HG02981 (cell line): ENCODE measurements around the gene UCN2.

Experiments
- ATAC-seq: cut with Tn5 transposase; IDR thresholded peaks from one replicate; pipeline ENCODE4 v1.9.1; 2021; ENCODE audit warnings: mild to moderate bottlenecking, moderate library complexity; ENCODE audit not compliant: unreplicated experiment

Gene UCN2

GRCh38 chr3:48591886-48592518, 28.4 kb upstream of the UCN2 start:
- ATAC-seq: no peak

- no peak for ATAC-seq
These were observed 27.9 kb upstream of the UCN2 start for GRCh38 chr3:48591436-48591835.

GRCh38 chr3:48588230-48588629, 24.6 kb upstream of the UCN2 start:
- ATAC-seq: no peak

GRCh38 chr3:48587686-48588085, 24.1 kb upstream of the UCN2 start:
- no peak for ATAC-seq

- no peak for ATAC-seq
These were observed 21.8 kb upstream of the UCN2 start for GRCh38 chr3:48585411-48585810.

- no peak for ATAC-seq
These were observed 21.3 kb upstream of the UCN2 start for GRCh38 chr3:48584836-48585235.

GRCh38 chr3:48581621-48582481, 18.3 kb upstream of the UCN2 start:
- no peak for ATAC-seq

GRCh38 chr3:48576647-48577046, 13.1 kb upstream of the UCN2 start:
- ATAC-seq: no peak

GRCh38 chr3:48575366-48575765, 11.8 kb upstream of the UCN2 start:
- no peak for ATAC-seq

- ATAC-seq: no peak
These were observed 10.5 kb upstream of the UCN2 start for GRCh38 chr3:48573973-48574585.

- ATAC-seq: no peak
These were observed 8.9 kb upstream of the UCN2 start for GRCh38 chr3:48572517-48572916.

- ATAC-seq: no peak
These were observed 8.4 kb upstream of the UCN2 start for GRCh38 chr3:48571938-48572337.

- ATAC-seq: no peak
These were observed 6.3 kb upstream of the UCN2 start for GRCh38 chr3:48569808-48570450.

GRCh38 chr3:48569400-48569799, 5.8 kb upstream of the UCN2 start:
- no peak for ATAC-seq

- no peak for ATAC-seq
These were observed 4.9 kb upstream of the UCN2 start for GRCh38 chr3:48568476-48568875.

- no peak for ATAC-seq
These were observed 3.9 kb upstream of the UCN2 start for GRCh38 chr3:48567500-48567899.

GRCh38 chr3:48567090-48567489, 3.5 kb upstream of the UCN2 start:
- no peak for ATAC-seq

GRCh38 chr3:48566401-48566760, 2.8 kb upstream of the UCN2 start:
- ATAC-seq: no peak

GRCh38 chr3:48565591-48566400, 2.2 kb upstream of the UCN2 start:
- no peak for ATAC-seq

GRCh38 chr3:48565186-48565585, 1.6 kb upstream of the UCN2 start:
- no peak for ATAC-seq

GRCh38 chr3:48564667-48565066, 1.1 kb upstream of the UCN2 start:
- no peak for ATAC-seq
